Left hindlimb (tissue), 1 donor: Measurements from ENCODE around the gene HSD11B2.

Experiments
- DNase-seq: peaks from one replicate; pipeline ENCODE4 v3.0.0-alpha.2; 2018

The HSD11B2 gene

GRCh38 chr16:67435758-67436164, 4.8 kb downstream of the HSD11B2 start:
- DNase-seq: no peak

- DNase-seq: no peak
These were observed 5.8 kb downstream of the HSD11B2 start for GRCh38 chr16:67436640-67437193.

GRCh38 chr16:67437513-67437912, 6.6 kb downstream of the HSD11B2 start:
- no peak for DNase-seq

GRCh38 chr16:67438098-67438791, 7.3 kb downstream of the HSD11B2 start:
- DNase-seq: no peak

GRCh38 chr16:67438824-67439393, 8.0 kb downstream of the HSD11B2 start:
- DNase-seq: no peak

- peak; percentile 74 for DNase-seq
These were observed 10.4 kb downstream of the HSD11B2 start for GRCh38 chr16:67441271-67441753.

- no peak for DNase-seq
These were observed 11.0 kb downstream of the HSD11B2 start for GRCh38 chr16:67441907-67442306.

- no peak for DNase-seq
These were observed 11.8 kb downstream of the HSD11B2 start for GRCh38 chr16:67442581-67443255.

- peak; percentile 57 for DNase-seq
These were observed 12.3 kb downstream of the HSD11B2 start for GRCh38 chr16:67443265-67443664.

- DNase-seq: no peak
These were observed 13.6 kb downstream of the HSD11B2 start for GRCh38 chr16:67444259-67445125.

- DNase-seq: no peak
These were observed 14.2 kb downstream of the HSD11B2 start for GRCh38 chr16:67445126-67445426.

GRCh38 chr16:67445441-67445912, 14.6 kb downstream of the HSD11B2 start:
- DNase-seq: no peak

- DNase-seq: no peak
These were observed 15.3 kb downstream of the HSD11B2 start for GRCh38 chr16:67445913-67446907.

- DNase-seq: no peak
These were observed 16.1 kb downstream of the HSD11B2 start for GRCh38 chr16:67446968-67447507.

- DNase-seq: peak; percentile 58
These were observed 16.7 kb downstream of the HSD11B2 start for GRCh38 chr16:67447508-67448076.

GRCh38 chr16:67448580-67448979, 17.7 kb downstream of the HSD11B2 start:
- DNase-seq: peak; percentile 3

- DNase-seq: peak; percentile 37
These were observed 18.4 kb downstream of the HSD11B2 start for GRCh38 chr16:67449336-67449735.

GRCh38 chr16:67449739-67450138, 18.8 kb downstream of the HSD11B2 start:
- peak; percentile 32 for DNase-seq

GRCh38 chr16:67451061-67451703, 20.3 kb downstream of the HSD11B2 start:
- peak; percentile 75 for DNase-seq
